K562 (cell line): ENCODE measurements around the gene RPL3. TPM values are rescaled to one million over a fixed set of nuclear protein-coding genes. Genes with fewer than 3 reads are reported as not detected.

Source experiments
- ATAC-seq: fragments of 200-7000 bp; cut with Tn5 transposase; 3 replicates; pipeline ENCODE4 v1.9.1; 2020; ENCODE audit warnings: moderate library complexity
- BruUV-seq: library from RNA; stranded (reverse); fragments of 400-500 nt; replicated peaks from 2 replicates; lab custom pipeline; 2021; lab: Mats Ljungman, UMichigan
- CTCF ChIA-PET: fragments of 300-600 bp; formaldehyde crosslinking; extraction: SDS; loops from one replicate; lab custom pipeline; 2021; ENCODE audit warnings: low intra/inter-chr PET ratio; lab: Yijun Ruan, JAX
- POLR2A ChIA-PET: fragments of 300-600, 350-650 bp; sonication (Branson Sonifier 250); formaldehyde crosslinking; extraction: SDS; loops from one replicate; lab custom pipeline; 2021; ENCODE audit warnings: antibody characterized with exemption, inconsistent platforms; lab: Yijun Ruan, JAX
- DNase-seq, 4 experiments: peaks; one replicate each; pipeline versions ENCODE4 v3.0.0 to v3.0.0-alpha.2; 2011 to 2018; ENCODE audit warnings: low spot score in 3 of 4, mixed read lengths in 3 of 4; ENCODE audit errors: extremely low read depth in 1 of 4
- FAIRE-seq: peaks from 2 replicates; lab custom pipeline; 2011; peaks lifted over from hg19 to GRCh38; lab: Jason Lieb, UNC
- H2AFZ ChIP-seq: 2 replicates; pipeline ENCODE4 v1.6.0; 2011; ENCODE audit warnings: low read depth, low read length, control low read depth, inconsistent platforms
- H3K27ac ChIP-seq: fragments of 200-600 bp; 3 replicates; pipeline ENCODE4 v1.8.0; 2011; ENCODE audit warnings: low read depth, mild to moderate bottlenecking, control low read depth, inconsistent platforms, low read length, moderate library complexity, mixed read lengths; ENCODE audit errors: extremely low read depth
- H3K27me3 ChIP-seq, 2 experiments: fragments of 300-600 bp in 1 of 2; 2 replicates in 1 of 2; 3 replicates in 1 of 2; pipeline versions ENCODE4 v1.6.0 to v1.8.0; 2011; ENCODE audit warnings: inconsistent platforms in 2 of 2, low read length in 2 of 2, mild to moderate bottlenecking in 1 of 2, mixed read lengths in 1 of 2, moderate library complexity in 1 of 2; ENCODE audit not compliant: control insufficient read depth in 2 of 2, insufficient read depth in 2 of 2
- H3K36me3 ChIP-seq: fragments of 300-600 bp; 3 replicates; pipeline ENCODE4 v1.8.0; 2011; ENCODE audit warnings: mild to moderate bottlenecking, low read length, inconsistent platforms; ENCODE audit not compliant: control insufficient read depth, insufficient read depth
- H3K4me1 ChIP-seq, 2 experiments: fragments of 200-600 bp in 1 of 2; replicated peaks in 1 of 2; 2 replicates in 1 of 2; 3 replicates in 1 of 2; pipeline versions ENCODE4 v1.5.1 to v1.8.0; 2011; ENCODE audit warnings: inconsistent platforms in 2 of 2, low read length in 2 of 2, mild to moderate bottlenecking in 1 of 2, mixed read lengths in 1 of 2, moderate library complexity in 1 of 2; ENCODE audit not compliant: control insufficient read depth in 2 of 2, insufficient read depth in 2 of 2
- H3K4me2 ChIP-seq: 2 replicates; pipeline ENCODE4 v1.6.1; 2011; ENCODE audit warnings: low read length, control low read depth, inconsistent platforms, mixed read lengths; ENCODE audit not compliant: insufficient read depth
- H3K4me3 ChIP-seq: fragments of 200-600 bp; sonication (generic), shearing (Covaris generic); 2 replicates; pipeline ENCODE4 v1.5.1; 2016; ENCODE audit warnings: control low read depth, inconsistent platforms
- H3K79me2 ChIP-seq: fragments of 200-600 bp; 3 replicates; pipeline ENCODE4 v1.8.0; 2011; ENCODE audit warnings: low read length, inconsistent platforms; ENCODE audit not compliant: control insufficient read depth, insufficient read depth
- H3K9ac ChIP-seq, 2 experiments: 2 replicates each; pipeline versions ENCODE4 v1.6.0 to v1.6.1; 2011; ENCODE audit warnings: low read depth in 2 of 2, low read length in 2 of 2, control low read depth in 1 of 2, inconsistent platforms in 1 of 2, mild to moderate bottlenecking in 1 of 2, mixed read lengths in 1 of 2; ENCODE audit not compliant: insufficient read depth in 1 of 2
- H3K9me1 ChIP-seq: one replicate; pipeline ENCODE4 v1.6.0; 2011; ENCODE audit warnings: inconsistent platforms, mild to moderate bottlenecking, low read length, moderate library complexity; ENCODE audit not compliant: control insufficient read depth, insufficient read depth
- H3K9me3 ChIP-seq: replicated peaks from 2 replicates; pipeline ENCODE4 v1.5.1; 2011; ENCODE audit warnings: low read depth, low read length, inconsistent platforms; ENCODE audit not compliant: control insufficient read depth, insufficient read depth
- H4K20me1 ChIP-seq: replicated peaks from 2 replicates; pipeline ENCODE4 v1.6.1; 2011; ENCODE audit warnings: low read length, inconsistent platforms, mixed read lengths; ENCODE audit not compliant: control insufficient read depth, insufficient read depth
- DMBX1 ChIP-seq: fragments of 250-450 bp; sonication (Bioruptor Pico); IDR thresholded peaks from 2 replicates; pipeline ENCODE4 v1.8.0; 2022; ENCODE audit warnings: inconsistent platforms, mild to moderate bottlenecking, moderate library complexity, borderline replicate concordance
- E2F3 ChIP-seq: fragments of 250-450 bp; sonication (Bioruptor Pico); IDR thresholded peaks from 2 replicates; pipeline ENCODE4 v1.4.0; 2020; ENCODE audit warnings: mild to moderate bottlenecking
- FOSL1 ChIP-seq: fragments of 200-800 bp; sonication (Bioruptor generic); conservative IDR thresholded peaks from 2 replicates; pipeline ENCODE4 v1.6.1; 2016; ENCODE audit warnings: missing genetic modification characterization, missing compliant biosample characterization
- ZBTB26 ChIP-seq: fragments of 450-650 bp; formaldehyde crosslinking; IDR thresholded peaks from 2 replicates; pipeline ENCODE4 v1.4.0; 2022; ENCODE audit warnings: missing genetic modification characterization
- ZFP36 ChIP-seq: fragments of 150-350 bp; IDR thresholded peaks from 2 replicates; pipeline ENCODE4 v1.6.1; 2018; ENCODE audit warnings: low read length, low read depth; ENCODE audit not compliant: partially characterized antibody
- WGBS: fragments of 100-300 bp; shearing (Covaris generic); methylation state at CpG from one replicate; pipeline ENCODE4 v1.1.6; 2016; ENCODE audit warnings: low coverage, mixed read lengths; ENCODE audit not compliant: insufficient coverage; ENCODE audit errors: missing lambda C conversion rate; 5-methylcytosine and 5-hydroxymethylcytosine counted together
- in situ Hi-C: fragments of 300-500 bp; cut with MboI; formaldehyde crosslinking; loops from 4 replicates; pipeline ENCODE4 v1.15.0; 2018; ENCODE audit warnings: inconsistent platforms, mixed read lengths
- intact Hi-C: fragments of 100-400 bp; cut with micrococcal nuclease; formaldehyde crosslinking; loops from 2 replicates; pipeline ENCODE4 v1.14.2; 2022
- polyA plus RNA-seq, 8 experiments: library from polyadenylated mRNA; depleted of rRNA in 4 of 8; stranded (reverse) in 5 of 8; unstranded in 3 of 8; fragments of >200 nt; fragmentation: Nextera tagmentation in 2 of 8; fragmentation: Illumina TruSeq in 1 of 8; extraction: Ambion mirVana in 2 of 8; extraction: Trizol in 1 of 8; gene quantifications; 2 replicates each; pipeline versions ENCODE4 v1.2.1 to v1.2.3, GENCODE V29; 2011 to 2014; ENCODE audit warnings: inconsistent platforms in 1 of 8, missing spikeins in 1 of 8
- total RNA-seq, 7 experiments: library from RNA; depleted of rRNA in 6 of 7; stranded (reverse); fragments of >200 nt in 6 of 7; fragmentation: Illumina TruSeq in 2 of 7; extraction: Trizol in 2 of 7; gene quantifications; 2 replicates each; pipeline versions ENCODE4 v1.2.1 to v1.2.3, GENCODE V29; 2011 to 2021; ENCODE audit warnings: low replicate concordance in 1 of 7

The RPL3 gene
- total and polyA plus RNA-seq, 9 of the 15 experiments (the other 6 are each of a cell fraction or from before 2014, with no cell fraction given), result 1,624 to 4,066 (median 2,565) TPM

DNA sequence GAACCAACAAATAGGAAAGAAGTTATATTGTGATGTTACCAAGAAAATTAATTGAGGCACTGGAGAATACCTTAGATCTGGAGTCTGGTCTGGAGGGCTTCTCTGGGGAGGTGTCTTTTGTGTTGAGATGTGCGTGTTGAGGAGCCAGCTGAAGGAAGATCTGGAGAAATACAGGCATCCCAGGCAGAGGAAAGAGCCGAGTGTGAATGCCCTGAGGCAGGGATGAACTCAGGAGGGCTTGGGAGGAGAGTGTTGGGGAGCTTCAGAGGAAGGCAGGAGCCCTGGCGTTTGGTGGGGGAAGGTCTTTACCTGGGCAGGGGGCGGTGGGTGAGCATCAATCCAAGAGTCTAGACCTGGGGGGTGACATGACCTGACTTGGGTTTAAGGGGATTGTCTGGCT lies 43.5 kb upstream of the RPL3 start:
- WGBS, result 40% methylated on average over 4 of the region's 4 CpGs
- H2AFZ ChIP-seq, result no peak overlapping the region
- FAIRE-seq (no peak), DNase-seq (no peak), ATAC-seq (no peak)
- H3K27ac ChIP-seq, result no peak overlapping the region
- in situ Hi-C loops (no loop called here), intact Hi-C loops (no loop called here)
- peak overlapping the region; percentile 18; the same call in 1 of the 2 replicates for H3K4me2 ChIP-seq
- no TSS peak for BruUV-seq
- ChIA-PET CTCF (no interaction called here), POLR2A (interaction anchor here (0.5 to 1.3 kb wide), 3 partner anchors 9 to 45 kb away, joined by 3 to 5 read pairs (median 3); no protein-coding TSS in a partner anchor)
- H3K9me3 ChIP-seq, result no peaks in the 10 kb centered on the region
- H4K20me1 ChIP-seq, result no peaks in the 10 kb centered on the region
- no peaks in the 10 kb centered on the region for H3K9me1 ChIP-seq
- H3K9ac ChIP-seq, result peak overlapping the region in 1 of 2 experiments; percentile 91; a peak in 2 of 4 replicates
- no peaks in the 10 kb centered on the region for H3K79me2 ChIP-seq
- TF ChIP-seq E2F3, result no peak
- TF ChIP-seq ZFP36, result peak; percentile 41
- no peaks in the 10 kb centered on the region for H3K36me3 ChIP-seq
- peaks cover 18 to 31% of the 10 kb centered on the region in 2 experiments; a peak in 4 of 5 replicates for H3K4me1 ChIP-seq
- no peaks in the 10 kb centered on the region for H3K27me3 ChIP-seq
- no peak overlapping the region for H3K4me3 ChIP-seq

DNA sequence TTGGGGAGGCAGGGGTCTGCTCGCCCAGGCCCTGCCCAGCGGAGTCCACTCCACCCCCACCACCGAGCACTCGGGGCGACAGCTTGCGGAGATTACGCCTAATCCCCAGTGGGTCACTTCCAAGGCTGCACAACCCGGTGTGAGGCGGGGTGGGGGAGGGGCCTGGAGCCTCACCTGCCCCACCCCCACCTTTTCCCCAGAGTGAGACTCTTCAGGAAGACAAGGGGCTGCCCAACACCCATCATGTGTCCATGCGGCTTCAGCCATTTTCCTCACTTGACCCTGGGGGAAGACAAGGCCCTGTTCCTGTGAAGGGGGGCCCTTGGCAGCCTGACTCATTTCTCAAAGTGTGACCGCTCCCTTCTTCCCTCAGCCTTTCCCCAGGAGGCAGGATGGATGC lies 42.8 kb upstream of the RPL3 start:
- Histone ChIP-seq H3K4me1 (peaks cover 18 to 36% of the 10 kb centered on the region in 2 experiments; a peak in 4 of 5 replicates), H3K9me3 (no peaks in the 10 kb centered on the region), H3K36me3 (no peaks in the 10 kb centered on the region), H3K27ac (no peak overlapping the region), H2AFZ (no peak overlapping the region), H3K4me2 (no peak overlapping the region), H3K9ac (peak overlapping the region in 1 of 2 experiments; percentile 78; a peak in 2 of 4 replicates), H4K20me1 (no peaks in the 10 kb centered on the region), H3K27me3 (no peaks in the 10 kb centered on the region), H3K9me1 (no peaks in the 10 kb centered on the region), H3K4me3 (no peak overlapping the region), H3K79me2 (no peaks in the 10 kb centered on the region)
- in situ Hi-C loops (no loop called here), intact Hi-C loops (no loop called here)
- BruUV-seq, result no TSS peak
- FAIRE-seq (no peak), DNase-seq (peak in 3 of 4 experiments; percentile 27 to 49 (median 48)), ATAC-seq (peak; percentile 34; the same call in 2 of the 3 replicates)
- WGBS, result 28% methylated on average over 8 of the region's 11 CpGs
- POLR2A ChIA-PET, result interaction anchor here (1.3 kb wide), 1 partner anchor 9 kb away, joined by 3 read pairs; no protein-coding TSS in a partner anchor
- TF ChIP-seq FOSL1 (no peak), DMBX1 (CRISPR knock-in tag) (no peak), ZBTB26 (CRISPR knock-in tag) (no peak)
- CTCF ChIA-PET, result no interaction called here
